ENCODE data around the gene TECPR2. TPM values are rescaled to one million over a fixed set of nuclear protein-coding genes. Genes with fewer than 3 reads are reported as not detected.

Gene TECPR2
- total and polyA plus RNA-seq, 2 of the 13 experiments (the other 11 are each of a cell fraction or from before 2014, with no cell fraction given), result 3.5 to 5.7 TPM

DNA sequence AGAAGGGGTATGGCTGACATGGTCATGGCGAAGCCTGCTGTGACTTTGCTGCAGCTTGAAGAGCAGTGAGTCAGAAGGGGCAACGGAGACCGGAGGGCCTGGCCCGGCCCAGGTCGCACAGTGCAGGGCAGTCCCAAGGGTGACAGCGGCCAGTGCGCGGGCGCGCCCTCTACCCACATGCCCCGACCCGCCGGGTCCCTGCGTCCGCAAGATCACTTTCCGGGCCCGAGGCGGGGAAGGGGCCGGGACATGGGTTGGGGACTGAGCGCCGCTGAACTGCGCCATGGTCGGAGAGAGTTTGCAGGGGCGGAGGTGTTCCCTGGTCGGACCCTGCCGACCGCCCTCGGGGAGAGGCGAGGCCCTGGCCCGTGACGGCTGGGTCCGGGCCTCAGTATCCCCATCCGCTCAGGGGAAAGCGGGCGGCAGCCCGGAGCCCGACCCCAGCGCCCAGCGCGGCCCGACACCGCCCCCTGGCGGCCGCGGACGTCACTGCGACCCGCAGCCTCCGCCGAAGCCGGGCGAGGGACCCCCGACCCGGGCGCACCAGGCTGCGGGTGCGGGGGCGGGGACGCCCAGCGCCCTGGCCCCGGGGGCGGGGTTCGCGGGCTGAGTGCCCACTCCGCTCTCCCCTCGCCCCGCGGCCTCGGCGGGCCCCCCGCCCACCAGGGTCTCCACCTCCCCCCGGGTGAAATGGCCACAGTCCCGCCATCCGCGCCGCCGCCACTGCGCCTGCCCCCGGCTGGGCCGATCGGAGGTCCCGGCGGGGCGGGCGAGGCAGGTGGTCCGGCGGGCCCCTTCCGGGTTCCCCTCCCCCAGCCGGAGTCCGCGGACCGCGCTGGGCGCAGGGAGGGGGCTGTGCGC is 154.0 kb downstream of the TECPR2 start (continued):
- TF ChIP-seq, protein P1, sequence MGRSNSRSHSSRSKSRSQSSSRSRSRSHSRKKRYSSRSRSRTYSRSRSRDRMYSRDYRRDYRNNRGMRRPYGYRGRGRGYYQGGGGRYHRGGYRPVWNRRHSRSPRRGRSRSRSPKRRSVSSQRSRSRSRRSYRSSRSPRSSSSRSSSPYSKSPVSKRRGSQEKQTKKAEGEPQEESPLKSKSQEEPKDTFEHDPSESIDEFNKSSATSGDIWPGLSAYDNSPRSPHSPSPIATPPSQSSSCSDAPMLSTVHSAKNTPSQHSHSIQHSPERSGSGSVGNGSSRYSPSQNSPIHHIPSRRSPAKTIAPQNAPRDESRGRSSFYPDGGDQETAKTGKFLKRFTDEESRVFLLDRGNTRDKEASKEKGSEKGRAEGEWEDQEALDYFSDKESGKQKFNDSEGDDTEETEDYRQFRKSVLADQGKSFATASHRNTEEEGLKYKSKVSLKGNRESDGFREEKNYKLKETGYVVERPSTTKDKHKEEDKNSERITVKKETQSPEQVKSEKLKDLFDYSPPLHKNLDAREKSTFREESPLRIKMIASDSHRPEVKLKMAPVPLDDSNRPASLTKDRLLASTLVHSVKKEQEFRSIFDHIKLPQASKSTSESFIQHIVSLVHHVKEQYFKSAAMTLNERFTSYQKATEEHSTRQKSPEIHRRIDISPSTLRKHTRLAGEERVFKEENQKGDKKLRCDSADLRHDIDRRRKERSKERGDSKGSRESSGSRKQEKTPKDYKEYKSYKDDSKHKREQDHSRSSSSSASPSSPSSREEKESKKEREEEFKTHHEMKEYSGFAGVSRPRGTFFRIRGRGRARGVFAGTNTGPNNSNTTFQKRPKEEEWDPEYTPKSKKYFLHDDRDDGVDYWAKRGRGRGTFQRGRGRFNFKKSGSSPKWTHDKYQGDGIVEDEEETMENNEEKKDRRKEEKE (IDR thresholded peaks at IDR 0.05), result no peak
- TF ChIP-seq HNRNPUL1 (IDR thresholded peaks at IDR 0.05; ENCODE audit: low read depth, low read length) (no peak), SRSF4 (IDR thresholded peaks at IDR 0.05; ENCODE audit: low read depth, low read length, poor library complexity, severe bottlenecking) (no peak), DR1 (CRISPR knock-in tag; IDR thresholded peaks at IDR 0.05) (no peak), KDM6A (CRISPR knock-in tag; IDR thresholded peaks at IDR 0.05; ENCODE audit: low read depth) (no peak), ZNF292 (CRISPR knock-in tag; IDR thresholded peaks at IDR 0.05; ENCODE audit: borderline replicate concordance, low read depth) (peak; percentile 87), ZNF205 (CRISPR knock-in tag; IDR thresholded peaks at IDR 0.05) (0 out of 2 replicates have a peak, but pooled peaks have one; percentile 15), NONO (IDR thresholded peaks at IDR 0.05) (no peak), NONO (CRISPR knock-in tag; conservative IDR thresholded peaks at IDR 0.05) (peak; percentile 72), ZNF546 (CRISPR knock-in tag; conservative IDR thresholded peaks at IDR 0.05) (no peak), TAF15 (IDR thresholded peaks at IDR 0.05; ENCODE audit: low read depth, low read length, poor library complexity, severe bottlenecking) (no peak), HNRNPL (IDR thresholded peaks at IDR 0.05; ENCODE audit: low read depth, low read length) (peak; percentile 85), KMT2B (CRISPR knock-in tag; IDR thresholded peaks at IDR 0.05) (0 out of 2 replicates have a peak, but pooled peaks have one; percentile 44), NFE2L1 (CRISPR knock-in tag; IDR thresholded peaks at IDR 0.05; ENCODE audit: borderline replicate concordance) (no peak)
- TF ChIP-seq, protein P2, sequence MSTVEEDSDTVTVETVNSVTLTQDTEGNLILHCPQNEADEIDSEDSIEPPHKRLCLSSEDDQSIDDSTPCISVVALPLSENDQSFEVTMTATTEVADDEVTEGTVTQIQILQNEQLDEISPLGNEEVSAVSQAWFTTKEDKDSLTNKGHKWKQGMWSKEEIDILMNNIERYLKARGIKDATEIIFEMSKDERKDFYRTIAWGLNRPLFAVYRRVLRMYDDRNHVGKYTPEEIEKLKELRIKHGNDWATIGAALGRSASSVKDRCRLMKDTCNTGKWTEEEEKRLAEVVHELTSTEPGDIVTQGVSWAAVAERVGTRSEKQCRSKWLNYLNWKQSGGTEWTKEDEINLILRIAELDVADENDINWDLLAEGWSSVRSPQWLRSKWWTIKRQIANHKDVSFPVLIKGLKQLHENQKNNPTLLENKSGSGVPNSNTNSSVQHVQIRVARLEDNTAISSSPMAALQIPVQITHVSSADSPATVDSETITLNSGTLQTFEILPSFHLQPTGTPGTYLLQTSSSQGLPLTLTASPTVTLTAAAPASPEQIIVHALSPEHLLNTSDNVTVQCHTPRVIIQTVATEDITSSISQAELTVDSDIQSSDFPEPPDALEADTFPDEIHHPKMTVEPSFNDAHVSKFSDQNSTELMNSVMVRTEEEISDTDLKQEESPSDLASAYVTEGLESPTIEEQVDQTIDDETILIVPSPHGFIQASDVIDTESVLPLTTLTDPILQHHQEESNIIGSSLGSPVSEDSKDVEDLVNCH (CRISPR knock-in tag; IDR thresholded peaks at IDR 0.05), result no peak
- TF ChIP-seq, protein P3, sequence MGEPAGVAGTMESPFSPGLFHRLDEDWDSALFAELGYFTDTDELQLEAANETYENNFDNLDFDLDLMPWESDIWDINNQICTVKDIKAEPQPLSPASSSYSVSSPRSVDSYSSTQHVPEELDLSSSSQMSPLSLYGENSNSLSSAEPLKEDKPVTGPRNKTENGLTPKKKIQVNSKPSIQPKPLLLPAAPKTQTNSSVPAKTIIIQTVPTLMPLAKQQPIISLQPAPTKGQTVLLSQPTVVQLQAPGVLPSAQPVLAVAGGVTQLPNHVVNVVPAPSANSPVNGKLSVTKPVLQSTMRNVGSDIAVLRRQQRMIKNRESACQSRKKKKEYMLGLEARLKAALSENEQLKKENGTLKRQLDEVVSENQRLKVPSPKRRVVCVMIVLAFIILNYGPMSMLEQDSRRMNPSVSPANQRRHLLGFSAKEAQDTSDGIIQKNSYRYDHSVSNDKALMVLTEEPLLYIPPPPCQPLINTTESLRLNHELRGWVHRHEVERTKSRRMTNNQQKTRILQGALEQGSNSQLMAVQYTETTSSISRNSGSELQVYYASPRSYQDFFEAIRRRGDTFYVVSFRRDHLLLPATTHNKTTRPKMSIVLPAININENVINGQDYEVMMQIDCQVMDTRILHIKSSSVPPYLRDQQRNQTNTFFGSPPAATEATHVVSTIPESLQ (CRISPR knock-in tag; conservative IDR thresholded peaks at IDR 0.05), result no peak
- TF ChIP-seq, protein P4, sequence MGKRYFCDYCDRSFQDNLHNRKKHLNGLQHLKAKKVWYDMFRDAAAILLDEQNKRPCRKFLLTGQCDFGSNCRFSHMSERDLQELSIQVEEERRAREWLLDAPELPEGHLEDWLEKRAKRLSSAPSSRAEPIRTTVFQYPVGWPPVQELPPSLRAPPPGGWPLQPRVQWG (CRISPR knock-in tag; IDR thresholded peaks at IDR 0.05; ENCODE audit: borderline replicate concordance, low read depth), result no peak
- TF ChIP-seq, protein P5, sequence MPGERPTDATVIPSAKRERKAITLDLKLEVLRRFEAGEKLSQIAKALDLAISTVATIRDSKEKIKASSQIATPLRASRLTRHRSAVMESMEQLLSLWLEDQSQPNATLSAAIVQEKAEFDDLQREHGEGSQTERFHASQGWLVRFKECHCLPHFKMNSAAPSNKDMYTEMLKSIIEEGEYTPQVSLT (CRISPR knock-in tag; IDR thresholded peaks at IDR 0.05; ENCODE audit: borderline replicate concordance, low read depth), result no peak
